NCI-H446 treated with DMSO at 0.1 percent for 48 hours (cell line): Measurements from ENCODE around the gene ACTR3.
"Not testable (repeated sequence)": the region's sequence is repeated elsewhere in the genome, so short reads cannot be mapped to it uniquely, and the experiment has no call there.

ENCODE experiments used
- DNase-seq: peaks from one replicate; lab custom pipeline; 2025; lab: John Stamatoyannopoulos, UW

Gene ACTR3

DNA sequence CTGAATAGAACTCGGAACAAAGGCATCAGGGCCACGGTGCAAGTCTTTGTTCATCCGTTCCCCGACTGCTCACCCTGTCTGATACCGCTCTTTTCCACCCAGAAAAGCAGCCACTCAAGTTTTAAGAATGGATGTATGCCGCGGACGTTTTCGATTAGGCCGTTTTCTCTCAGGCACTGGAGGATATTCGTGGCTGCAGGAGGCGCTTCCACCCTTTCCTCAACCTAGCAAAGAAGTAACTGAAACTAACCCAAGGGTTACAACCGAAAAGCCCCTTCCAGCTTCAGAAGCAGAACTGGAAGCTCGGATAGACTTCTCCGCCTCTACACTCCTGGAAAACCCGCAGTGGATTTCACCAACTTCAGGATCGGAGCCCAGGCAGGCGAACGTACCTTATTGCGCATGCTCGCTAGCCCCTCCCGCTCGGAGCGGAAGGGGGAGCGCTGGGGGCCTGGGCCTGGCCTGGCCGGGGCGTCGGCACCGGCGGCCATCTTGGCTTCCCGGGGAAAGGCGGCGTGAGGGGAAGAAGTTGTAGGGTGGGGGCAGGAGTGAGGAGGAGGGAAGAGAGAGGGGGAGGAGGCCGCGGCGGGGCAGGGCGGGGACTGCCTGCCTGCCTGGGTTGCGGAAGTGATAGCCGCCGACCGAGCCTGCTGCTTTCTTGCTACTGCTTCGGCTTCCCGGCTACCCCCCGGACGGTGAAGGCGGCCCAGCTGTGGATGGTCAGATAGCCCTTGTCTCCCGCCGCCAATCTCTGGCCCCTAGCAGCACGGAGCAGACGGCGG lies at the start of gene ACTR3:
ACTR3 (plus strand) TSS at position 619 of the 782 bp plus-strand sequence. CDS start 191 bp downstream, outside the sequence.
- DNase-seq = peak; percentile 91

- DNase-seq = no peak
Measured at GRCh38 chr2:113840518-113840917, 49.4 kb upstream of the ACTR3 start.

- DNase-seq = no peak
Measured at GRCh38 chr2:113842919-113843736, 46.8 kb upstream of the ACTR3 start.

DNA sequence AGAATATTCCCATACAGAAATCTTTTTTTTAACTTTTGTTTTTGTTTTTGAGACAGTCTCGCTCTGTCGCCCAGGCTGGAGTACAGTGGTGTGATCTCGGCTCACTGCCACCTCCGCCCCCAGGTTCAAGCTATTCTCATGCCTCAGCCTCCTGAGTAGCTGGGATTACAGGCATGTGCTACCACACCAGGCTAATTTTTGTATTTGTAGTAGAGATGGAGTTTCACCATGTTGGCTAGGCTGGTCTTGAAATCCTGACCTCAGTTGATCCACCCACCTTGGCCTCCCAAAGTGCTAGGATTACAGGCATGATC lies 46.2 kb upstream of the ACTR3 start:
- not testable (repeated sequence) for DNase-seq

GRCh38 chr2:113845261-113845660 lies 44.6 kb upstream of the ACTR3 start:
- DNase-seq = no peak

GRCh38 chr2:113845796-113846195 lies 44.1 kb upstream of the ACTR3 start:
- DNase-seq = not testable (repeated sequence)

GRCh38 chr2:113846429-113846828 lies 43.5 kb upstream of the ACTR3 start:
- DNase-seq = no peak

DNA sequence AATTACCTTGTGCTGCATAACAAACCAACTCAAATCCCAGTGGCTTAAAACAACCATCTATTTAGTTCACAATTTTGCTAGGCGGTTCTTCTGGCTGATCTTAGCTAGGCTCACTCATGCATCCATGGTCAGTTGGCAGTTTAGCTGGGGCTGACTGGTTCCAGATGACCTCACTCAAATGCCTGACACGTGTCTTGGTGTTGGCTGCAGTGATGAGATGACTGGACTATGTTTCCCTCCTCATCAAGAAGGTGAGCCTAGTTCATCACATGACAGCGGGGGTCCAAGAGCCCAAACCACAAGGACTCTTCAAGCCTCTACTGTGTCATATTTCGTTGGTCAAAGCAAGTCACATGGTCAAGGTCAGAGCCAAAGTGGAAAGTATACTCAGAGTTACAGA lies 42.7 kb upstream of the ACTR3 start:
- DNase-seq = no peak

DNA sequence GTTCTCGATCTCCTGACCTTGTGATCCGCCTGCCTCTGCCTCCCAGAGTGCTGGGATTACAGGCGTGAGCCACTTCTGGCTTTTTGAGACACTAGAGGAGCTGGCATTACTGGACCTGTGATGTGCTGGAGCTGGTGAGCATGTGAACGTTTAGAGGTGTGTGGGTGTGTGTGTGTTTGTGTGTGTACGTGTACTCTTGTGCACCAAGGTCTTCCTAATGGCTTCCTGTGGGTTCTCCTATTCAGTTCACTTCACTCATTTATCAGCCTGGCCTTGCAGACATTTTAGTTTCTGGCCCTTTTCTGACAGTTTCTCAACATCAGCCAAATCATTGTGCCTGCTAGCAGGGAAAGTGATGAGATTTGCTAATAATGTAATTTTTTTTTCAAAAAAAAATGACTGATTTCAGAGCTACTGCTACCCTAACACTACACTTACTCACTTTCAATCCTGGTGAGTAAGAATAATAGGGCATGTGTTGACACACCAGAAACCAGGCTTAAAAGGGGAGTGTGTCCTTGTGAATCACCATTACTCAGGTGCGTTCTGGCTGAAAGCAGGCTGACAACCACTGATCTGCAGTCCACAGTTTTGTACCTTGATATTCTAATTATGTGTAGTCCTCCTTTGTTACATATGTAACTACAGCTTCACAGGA lies 41.0 kb upstream of the ACTR3 start:
- no peak for DNase-seq

DNA sequence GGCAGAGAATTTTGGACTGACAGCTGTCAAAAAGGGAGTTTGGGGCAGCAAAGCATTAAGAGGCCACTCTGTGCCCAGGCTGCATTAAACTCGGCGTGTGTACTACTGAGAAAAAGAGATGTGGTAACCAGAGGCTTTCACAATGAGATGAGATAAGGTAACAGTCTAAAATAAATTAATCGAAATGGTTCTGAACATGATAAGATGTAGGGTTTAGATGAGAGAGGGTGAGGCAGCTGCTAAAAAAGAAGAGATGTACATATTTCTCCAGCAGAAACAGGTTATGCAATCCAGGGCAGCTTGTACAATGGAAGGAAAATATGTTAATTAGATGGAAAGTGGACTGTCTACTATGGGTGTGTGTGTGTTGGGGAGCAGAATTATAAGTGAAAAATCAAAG lies 39.2 kb upstream of the ACTR3 start:
- no peak for DNase-seq

DNA sequence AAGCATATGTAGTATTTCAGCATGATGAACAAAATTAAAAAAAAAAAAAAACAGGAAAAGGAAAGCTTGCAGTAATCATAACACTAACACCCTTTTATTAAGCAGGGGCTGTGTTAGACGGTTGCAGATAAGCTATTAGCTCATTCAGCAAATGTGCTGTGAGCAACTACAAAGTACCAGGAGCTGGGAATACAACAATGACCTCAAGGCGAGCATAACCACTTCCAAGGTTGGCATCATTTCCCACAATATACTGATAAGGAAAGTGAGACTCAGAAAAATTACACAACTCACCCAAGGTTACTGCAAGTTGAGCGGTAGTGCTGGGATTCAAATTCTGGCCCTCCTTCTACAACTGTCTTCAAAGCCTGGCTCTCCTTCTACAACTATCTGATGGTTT lies 38.2 kb upstream of the ACTR3 start:
- no peak for DNase-seq

GRCh38 chr2:113854208-113854607 lies 35.7 kb upstream of the ACTR3 start:
- no peak for DNase-seq

DNA sequence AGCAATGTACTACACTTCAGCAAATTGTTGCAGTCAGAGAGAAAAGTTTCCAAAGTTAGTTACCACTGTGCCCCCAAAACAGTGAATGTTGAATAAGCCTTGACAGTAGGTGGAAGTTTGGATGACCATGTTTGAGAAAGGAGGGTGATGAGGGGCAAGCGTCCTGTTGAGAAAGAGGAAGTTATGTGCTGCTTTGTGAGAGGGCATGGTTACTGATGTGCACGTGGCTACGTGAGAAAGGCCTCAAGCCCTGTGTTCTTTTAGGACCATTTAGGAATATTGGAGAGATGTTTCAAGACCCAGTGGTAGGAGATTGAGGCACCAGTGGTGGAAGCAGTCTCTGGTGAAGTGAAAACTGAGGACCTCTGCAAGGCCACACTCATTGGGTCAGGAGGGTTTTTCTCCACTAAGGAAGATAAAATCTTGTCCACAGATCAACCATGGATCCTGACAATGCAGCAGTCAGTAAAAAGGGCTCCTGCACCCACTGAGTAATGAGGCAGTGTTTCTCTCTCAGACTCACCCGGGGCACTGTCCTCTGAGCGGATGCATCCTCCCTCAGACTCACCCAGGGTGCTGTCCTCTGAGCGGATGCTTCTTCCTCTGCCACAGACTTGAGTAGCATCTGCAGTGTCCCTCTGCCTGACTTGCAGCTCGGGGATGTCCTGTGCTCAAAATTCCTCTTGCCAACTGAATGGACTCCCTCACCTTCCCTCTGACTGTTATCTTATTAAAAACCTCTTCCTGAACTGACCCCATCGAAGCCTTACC lies 34.7 kb upstream of the ACTR3 start:
- DNase-seq = no peak

DNA sequence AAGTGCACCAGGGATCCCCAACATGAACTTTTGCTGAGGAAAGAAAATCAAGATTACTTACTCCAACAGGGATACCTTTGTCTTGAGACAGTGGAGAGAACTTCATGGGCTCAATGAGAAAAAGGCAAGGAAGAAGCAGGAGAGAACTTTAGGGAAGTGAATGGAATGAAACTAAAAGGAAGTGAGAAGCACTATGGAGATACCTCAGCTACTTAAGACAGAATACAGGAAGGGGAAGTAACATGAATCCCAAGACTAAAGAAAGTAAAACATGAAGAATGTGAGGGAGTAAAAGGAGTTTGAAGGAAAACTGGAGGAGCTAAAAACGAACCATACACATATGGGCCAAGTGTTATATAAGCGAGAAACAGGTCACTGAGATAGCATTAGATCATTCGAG lies 32.4 kb upstream of the ACTR3 start:
- DNase-seq = no peak

GRCh38 chr2:113858764-113859163 lies 31.1 kb upstream of the ACTR3 start:
- DNase-seq = no peak

- DNase-seq = no peak
Measured at GRCh38 chr2:113861740-113862139, 28.1 kb upstream of the ACTR3 start.

- DNase-seq = no peak
Measured at GRCh38 chr2:113863144-113863543, 26.7 kb upstream of the ACTR3 start.

DNA sequence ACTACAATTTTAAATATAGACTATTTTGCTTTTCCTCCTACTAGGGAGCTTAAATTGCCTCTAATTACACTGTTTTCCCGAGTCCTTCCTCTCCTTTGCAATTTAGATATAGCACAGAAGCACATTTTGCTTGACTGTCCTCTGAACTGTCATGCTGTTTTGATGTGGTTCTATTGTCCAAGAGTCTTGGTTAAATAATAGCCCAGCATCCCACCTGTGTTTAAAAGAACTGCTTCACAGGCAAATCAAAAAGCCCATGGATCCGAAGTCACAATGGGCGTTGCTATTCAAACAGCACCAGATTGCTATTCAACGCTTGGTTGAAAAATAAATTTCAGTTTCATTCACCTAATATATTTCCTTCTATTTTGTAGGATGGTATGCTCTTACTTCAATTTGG lies 22.3 kb upstream of the ACTR3 start:
- DNase-seq = no peak

DNA sequence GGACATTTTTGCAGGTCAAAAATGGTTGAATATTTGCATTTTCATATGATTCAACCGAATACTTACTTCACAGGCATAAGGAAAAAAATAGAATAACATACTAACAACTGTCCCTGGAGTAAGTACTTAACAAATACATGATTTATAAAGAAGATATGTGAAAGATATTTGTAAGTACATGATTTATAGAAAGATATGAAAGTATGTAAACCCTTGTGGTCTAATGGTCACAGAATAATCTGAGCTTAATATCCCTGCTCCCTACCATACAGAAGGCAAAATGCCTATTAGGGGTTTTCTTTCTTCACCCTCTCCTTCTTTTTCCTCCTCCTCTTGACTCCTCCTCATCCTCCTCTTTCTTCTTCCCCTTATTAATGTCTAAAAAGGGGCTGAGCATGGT lies 20.6 kb upstream of the ACTR3 start:
- no peak for DNase-seq

- DNase-seq = no peak
Measured at GRCh38 chr2:113872201-113872600, 17.7 kb upstream of the ACTR3 start.

DNA sequence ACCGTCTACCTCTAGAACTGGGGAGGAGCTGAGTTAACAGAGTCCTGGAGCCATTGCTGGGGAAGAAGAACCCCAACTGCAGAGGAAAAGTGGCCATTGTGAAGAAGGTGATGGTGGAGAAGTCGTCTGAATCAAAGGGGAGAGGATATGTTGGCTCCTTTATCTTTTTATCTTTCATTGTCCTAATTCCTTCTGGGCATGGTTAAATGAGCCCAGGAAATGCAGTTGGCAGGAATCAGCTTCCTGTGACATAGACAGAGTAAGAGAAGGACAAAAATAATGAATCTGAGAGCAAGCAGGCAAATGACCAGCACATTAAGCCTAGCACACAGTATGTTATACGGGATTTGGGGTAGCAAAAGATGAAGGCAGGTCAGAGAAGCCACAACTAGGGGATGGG lies 16.0 kb upstream of the ACTR3 start:
- DNase-seq = no peak

- DNase-seq = no peak
Measured at GRCh38 chr2:113875135-113875534, 14.8 kb upstream of the ACTR3 start.
